Endothelial cell of umbilical vein (primary cell): ENCODE results near the gene OR51A4. TPM values are rescaled to one million over a fixed set of nuclear protein-coding genes. Genes with fewer than 3 reads are reported as not detected.
"Not testable (repeated sequence)": the region's sequence is repeated elsewhere in the genome, so short reads cannot be mapped to it uniquely, and the experiment has no call there.

Source experiments
- BruUV-seq: library from RNA; stranded (reverse); fragments of 400-500 nt; replicated peaks from 2 replicates; lab custom pipeline; 2021; lab: Mats Ljungman, UMichigan
- CTCF ChIA-PET: fragments of 300-600, 350-600 bp; sonication (Branson Sonifier 250); formaldehyde crosslinking; loops from one replicate; lab custom pipeline; 2021; ENCODE audit warnings: antibody characterized with exemption, inconsistent platforms; lab: Charles Lee
- POLR2A ChIA-PET: fragments of 300-600, 350-600 bp; sonication (Branson Sonifier 250); formaldehyde crosslinking; loops from one replicate; lab custom pipeline; 2021; ENCODE audit warnings: antibody characterized with exemption, inconsistent platforms; lab: Charles Lee
- DNase-seq: peaks from one replicate; pipeline ENCODE4 v3.0.0-alpha.2; 2011; ENCODE audit warnings: low read depth, low spot score
- FAIRE-seq: peaks from 2 replicates; lab custom pipeline; 2011; peaks lifted over from hg19 to GRCh38; lab: Jason Lieb, UNC
- H2AFZ ChIP-seq: 2 replicates; pipeline ENCODE4 v1.6.0; 2012; ENCODE audit warnings: low read depth, low read length, control low read depth, inconsistent platforms
- H3K27ac ChIP-seq: 2 replicates; pipeline ENCODE4 v1.5.1; 2011; ENCODE audit warnings: low read depth, mild to moderate bottlenecking, control low read depth, low read length, moderate library complexity; ENCODE audit not compliant: insufficient read depth
- H3K27me3 ChIP-seq, 2 experiments: 2 replicates each; pipeline versions ENCODE4 v1.6.0 to v1.6.1; 2011; ENCODE audit warnings: low read length in 2 of 2, mixed read lengths in 1 of 2; ENCODE audit not compliant: control insufficient read depth in 2 of 2, insufficient read depth in 2 of 2
- H3K36me3 ChIP-seq, 2 experiments: 2 replicates in 1 of 2; 3 replicates in 1 of 2; pipeline ENCODE4 v1.5.1; 2011; ENCODE audit warnings: low read length in 2 of 2, mild to moderate bottlenecking in 1 of 2, moderate library complexity in 1 of 2; ENCODE audit not compliant: control insufficient read depth in 2 of 2, insufficient read depth in 2 of 2; ENCODE audit errors: extremely low read depth in 1 of 2
- H3K4me1 ChIP-seq: 3 replicates; pipeline ENCODE4 v1.5.1; 2011; ENCODE audit warnings: mild to moderate bottlenecking, low read length; ENCODE audit not compliant: control insufficient read depth, insufficient read depth; ENCODE audit errors: extremely low read depth
- H3K4me2 ChIP-seq: 2 replicates; pipeline ENCODE4 v1.6.1; 2011; ENCODE audit warnings: low read length, control low read depth, mixed read lengths; ENCODE audit not compliant: insufficient read depth
- H3K4me3 ChIP-seq, 3 experiments: fragments of 200-600 bp in 1 of 3; sonication (generic), shearing (Covaris generic) in 1 of 3; replicated peaks in 1 of 3; 2 replicates each; pipeline ENCODE4 v1.5.1; 2011 to 2016; ENCODE audit warnings: control low read depth in 3 of 3, low read length in 3 of 3, mild to moderate bottlenecking in 2 of 3, inconsistent platforms in 1 of 3, low read depth in 1 of 3, moderate library complexity in 1 of 3; ENCODE audit not compliant: insufficient read depth in 1 of 3
- H3K79me2 ChIP-seq: 2 replicates; pipeline ENCODE4 v1.6.0; 2012; ENCODE audit warnings: low read length, inconsistent platforms; ENCODE audit not compliant: control insufficient read depth, insufficient read depth
- H3K9ac ChIP-seq: replicated peaks from 2 replicates; pipeline ENCODE3; 2011; ENCODE audit warnings: low read length, control low read depth; ENCODE audit not compliant: insufficient read depth; ENCODE audit errors: extremely low read depth
- H3K9me1 ChIP-seq: replicated peaks from 3 replicates; pipeline ENCODE4 v1.6.0; 2011; ENCODE audit warnings: mild to moderate bottlenecking, low read length; ENCODE audit not compliant: control insufficient read depth, insufficient read depth; ENCODE audit errors: extremely low read depth
- H3K9me3 ChIP-seq: replicated peaks from 2 replicates; pipeline ENCODE4 v1.5.1; 2012; ENCODE audit warnings: low read length, inconsistent platforms; ENCODE audit not compliant: control insufficient read depth, insufficient read depth
- H4K20me1 ChIP-seq: replicated peaks from 2 replicates; pipeline ENCODE3; 2011; ENCODE audit warnings: mild to moderate bottlenecking, low read length; ENCODE audit not compliant: control insufficient read depth, insufficient read depth; ENCODE audit errors: extremely low read depth
- CTCF ChIP-seq, 2 donors: IDR thresholded peaks; 1 replicate in 1 of 2; 2 replicates in 1 of 2; pipeline ENCODE4 v1.5.1; 2011; ENCODE audit warnings: low read length in 2 of 2, mild to moderate bottlenecking in 2 of 2, moderate library complexity in 2 of 2, control low read depth in 1 of 2, inconsistent platforms in 1 of 2, low read depth in 1 of 2; ENCODE audit not compliant: insufficient read depth in 1 of 2; ENCODE audit errors: extremely low read depth in 1 of 2
- EZH2 ChIP-seq: IDR thresholded peaks from 2 replicates; pipeline ENCODE4 v1.6.1; 2012; ENCODE audit warnings: borderline replicate concordance, low read depth, mild to moderate bottlenecking, moderate library complexity, low read length, inconsistent platforms; ENCODE audit not compliant: severe bottlenecking
- FOS ChIP-seq: IDR thresholded peaks from 2 replicates; pipeline ENCODE4 v1.6.1; 2011; ENCODE audit warnings: mild to moderate bottlenecking, low read length, moderate library complexity, borderline replicate concordance; ENCODE audit not compliant: insufficient read depth
- GATA2 ChIP-seq: IDR thresholded peaks from 2 replicates; pipeline ENCODE4 v1.7.0; 2011; ENCODE audit warnings: low read depth, mild to moderate bottlenecking, moderate library complexity, mixed read lengths, low read length; ENCODE audit not compliant: insufficient read length, insufficient read depth
- JUN ChIP-seq: IDR thresholded peaks from 2 replicates; pipeline ENCODE4 v1.6.1; 2011; ENCODE audit warnings: borderline replicate concordance, low read depth; ENCODE audit not compliant: insufficient read length, insufficient read depth
- MAX ChIP-seq: IDR thresholded peaks from 2 replicates; pipeline ENCODE4 v1.6.1; 2011; ENCODE audit not compliant: insufficient read depth, insufficient read length
- MYC ChIP-seq: IDR thresholded peaks from one replicate; pipeline ENCODE4 v1.6.1; 2011; ENCODE audit warnings: mild to moderate bottlenecking, low read depth, low read length
- POLR2A ChIP-seq: IDR thresholded peaks from 2 replicates; pipeline ENCODE4 v1.6.1; 2012; ENCODE audit warnings: low read depth, mild to moderate bottlenecking, control low read depth, low read length
- POLR2AphosphoS5 ChIP-seq: IDR thresholded peaks from 2 replicates; pipeline ENCODE4 v1.6.1; 2012; ENCODE audit warnings: low read depth, mild to moderate bottlenecking, control low read depth, low read length, moderate library complexity; ENCODE audit not compliant: insufficient read depth
- dilution Hi-C: fragments of 300-500 bp; cut with MboI; formaldehyde crosslinking; loops from one replicate; pipeline ENCODE4 v1.15.0; 2019; ENCODE audit warnings: low sequenced_read_pairs; ENCODE audit not compliant: extremely low pct_ligation_motif_present
- intact Hi-C: fragments of 100-400 bp; cut with micrococcal nuclease; formaldehyde crosslinking; loops from one replicate; pipeline ENCODE4 v1.10.0; 2022
- polyA plus RNA-seq, 4 experiments: library from polyadenylated mRNA; depleted of rRNA in 3 of 4; stranded (reverse) in 3 of 4; unstranded in 1 of 4; fragments of >200 nt; gene quantifications; 2 replicates each; pipeline versions ENCODE4 v1.2.1 to v1.2.3, GENCODE V29; 2011 to 2012; ENCODE audit warnings: missing spikeins in 1 of 4
- total RNA-seq: library from RNA; stranded (reverse); gene quantifications from 2 replicates; pipeline ENCODE4 v1.2.3, GENCODE V29; 2021

The OR51A4 gene
- total and polyA plus RNA-seq, 2 donors (not counting 3 experiments of a cell fraction or from before 2014, with no cell fraction given), result not detected

GRCh38 chr11:4960877-4961276 lies 13.5 kb upstream of the OR51A4 start:
- no peak overlapping the region for H2AFZ ChIP-seq
- no peak overlapping the region for H3K9ac ChIP-seq
- POLR2A ChIA-PET, result no interaction called here
- no peaks in the 10 kb centered on the region for H3K4me1 ChIP-seq
- no peak overlapping the region for H3K4me3 ChIP-seq
- H3K36me3 ChIP-seq, result no peaks in the 10 kb centered on the region
- H3K27ac ChIP-seq, result no peak overlapping the region
- H3K4me2 ChIP-seq, result no peak overlapping the region
- H3K79me2 ChIP-seq, result no peaks in the 10 kb centered on the region
- intact Hi-C loops (no loop called here), dilution Hi-C loops (no loop called here)
- H3K27me3 ChIP-seq, result no peaks in the 10 kb centered on the region
- no peaks in the 10 kb centered on the region for H4K20me1 ChIP-seq
- FAIRE-seq (no peak), DNase-seq (no peak)
- BruUV-seq, result no TSS peak
- CTCF ChIA-PET, result no interaction called here
- no peaks in the 10 kb centered on the region for H3K9me3 ChIP-seq
- no peaks in the 10 kb centered on the region for H3K9me1 ChIP-seq
- peak; percentile 27 for TF ChIP-seq JUN
- no peak for TF ChIP-seq MYC

DNA sequence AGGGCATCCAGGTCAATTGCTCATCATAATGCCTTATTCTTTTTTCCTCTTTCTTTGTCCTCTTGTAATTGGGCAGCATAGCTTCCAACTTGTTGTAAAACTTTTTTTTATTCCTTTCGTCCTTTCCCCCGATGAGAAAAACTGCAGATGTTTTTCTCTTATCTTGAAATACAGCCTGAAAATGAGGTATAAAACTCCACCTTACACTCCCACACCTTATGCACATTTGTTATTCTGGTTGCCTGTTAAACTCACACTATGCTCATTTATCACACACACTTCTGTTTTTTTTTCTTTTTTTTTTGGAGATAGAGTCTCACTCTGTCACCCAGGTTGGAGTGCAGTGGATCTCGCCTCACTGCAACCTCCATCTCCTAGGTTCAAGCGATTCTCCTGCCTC lies 10.0 kb upstream of the OR51A4 start:
- no peak for DNase-seq
- Histone ChIP-seq H2AFZ (no peak overlapping the region), H4K20me1 (no peaks in the 10 kb centered on the region), H3K9ac (no peak overlapping the region), H3K79me2 (no peaks in the 10 kb centered on the region), H3K27ac (no peak overlapping the region), H3K27me3 (no peaks in the 10 kb centered on the region), H3K4me2 (no peak overlapping the region), H3K4me3 (no peak overlapping the region), H3K9me3 (no peaks in the 10 kb centered on the region), H3K36me3 (no peaks in the 10 kb centered on the region), H3K4me1 (no peaks in the 10 kb centered on the region), H3K9me1 (no peaks in the 10 kb centered on the region)
- dilution Hi-C loops (no loop called here), intact Hi-C loops (no loop called here)
- TF ChIP-seq JUN, result no peak
- TF ChIP-seq MAX, result no peak
- TF ChIP-seq MYC, result no peak
- TF ChIP-seq GATA2, result no peak
- TF ChIP-seq POLR2A, result no peak
- TF ChIP-seq POLR2AphosphoS5, result no peak
- TF ChIP-seq FOS, result no peak
- no peak for TF ChIP-seq CTCF (IDR thresholded peaks at IDR 0.05; ENCODE audit: extremely low read depth in 1 of 2, insufficient read depth in 1 of 2, low read depth in 1 of 2, low read length in 2 of 2)
- TF ChIP-seq EZH2, result no peak
- CTCF ChIA-PET, result no interaction called here
- no TSS peak for BruUV-seq
- POLR2A ChIA-PET, result no interaction called here
- FAIRE-seq, result no peak

GRCh38 chr11:4955613-4956012 lies 8.2 kb upstream of the OR51A4 start, which contains the start of gene OR51A2:
Gene OR51A2 (minus strand): TSS chr11:4955713. CDS start chr11:4955713, 0 bp downstream.
- H3K4me1 ChIP-seq, H3K36me3 ChIP-seq, dilution Hi-C loops, H3K4me2 ChIP-seq, H4K20me1 ChIP-seq, FAIRE-seq, H3K9ac ChIP-seq, H3K27ac ChIP-seq, H2AFZ ChIP-seq, H3K4me3 ChIP-seq, H3K9me1 ChIP-seq, CTCF ChIA-PET, H3K27me3 ChIP-seq, BruUV-seq, H3K79me2 ChIP-seq, H3K9me3 ChIP-seq, DNase-seq, POLR2A ChIA-PET: not testable (repeated sequence)
- intact Hi-C loops, result loop anchor here (1.0 kb wide), 1 partner anchor 10 kb away; no protein-coding TSS in a partner anchor
